Activated CD8-positive, alpha-beta memory T cell treated with anti-CD3 and anti-CD28 coated beads, Interleukin-2, amount 10 ng/mL, durations not matched to agents 7 days and 5 days (primary cell): ENCODE results near the gene PCARE. TPM values are rescaled to one million over a fixed set of nuclear protein-coding genes. Genes with fewer than 3 reads are reported as not detected.

ENCODE experiments used
- ATAC-seq: fragments of 150-1000 bp; cut with Tn5 transposase; one replicate; pipeline ENCODE4 v1.10.0; 2021; ENCODE audit warnings: moderate library complexity
- CTCF ChIA-PET: fragments of 350-600 bp; sonication (Branson Sonifier 250); formaldehyde crosslinking; loops from one replicate; lab custom pipeline; 2021; ENCODE audit warnings: antibody characterized with exemption; lab: Charles Lee
- DNase-seq: peaks from one replicate; pipeline ENCODE4 v3.0.0-alpha.2; 2020
- H3K27ac Mint-ChIP-seq: one replicate; pipeline ENCODE4 v1.8.0; 2021; ENCODE audit warnings: mild to moderate bottlenecking, mixed read lengths
- H3K27me3 Mint-ChIP-seq: one replicate; pipeline ENCODE4 v1.8.0; 2021; ENCODE audit warnings: mixed read lengths
- H3K36me3 Mint-ChIP-seq: one replicate; pipeline ENCODE4 v1.8.0; 2021; ENCODE audit warnings: mild to moderate bottlenecking, mixed read lengths
- H3K4me1 Mint-ChIP-seq: one replicate; pipeline ENCODE4 v1.8.0; 2021; ENCODE audit warnings: mixed read lengths
- H3K4me3 Mint-ChIP-seq: one replicate; pipeline ENCODE4 v1.8.0; 2021; ENCODE audit warnings: mild to moderate bottlenecking, moderate library complexity, mixed read lengths
- H3K9me3 Mint-ChIP-seq: one replicate; pipeline ENCODE4 v1.8.0; 2022; ENCODE audit warnings: low read depth, mixed read lengths
- total RNA-seq, 2 experiments: library from RNA; stranded (reverse); gene quantifications; one replicate each; pipeline ENCODE4 v1.2.3, GENCODE V29; 2021

Gene PCARE
- total RNA-seq, result not detected

GRCh38 chr2:29074411-29074810, at the start of gene PCARE:
PCARE (minus strand) TSS chr2:29074523; CDS start chr2:29074261, 262 bp downstream.
- Mint-ChIP-seq H3K9me3 (no peaks in the 10 kb centered on the region), H3K4me1 (no peaks in the 10 kb centered on the region), H3K4me3 (no peak within 1 kb of the TSS), H3K27ac (no peak within 1 kb of the TSS), H3K36me3 (no peaks in the 10 kb centered on the region), H3K27me3 (no peaks in the 10 kb centered on the region)
- ATAC-seq, result no peak
- DNase-seq, result peak; percentile 9
- CTCF ChIA-PET, result no interaction called here

GRCh38 chr2:29123617-29124349, 49.5 kb upstream of the PCARE start:
- ATAC-seq, result no peak
- no peak for DNase-seq
- Mint-ChIP-seq H3K4me1 (peaks cover 41% of the 10 kb centered on the region), H3K9me3 (peaks cover 13% of the 10 kb centered on the region), H3K36me3 (peaks cover 67% of the 10 kb centered on the region), H3K27ac (no peak overlapping the region), H3K4me3 (no peak overlapping the region), H3K27me3 (no peaks in the 10 kb centered on the region)
- CTCF ChIA-PET, result interaction anchor here (1.0 kb wide), 1 partner anchor 8 kb away, joined by 4 read pairs; no protein-coding TSS in a partner anchor

- CTCF ChIA-PET, result interaction anchor here (0.8 to 1.7 kb wide), 3 partner anchors 9 to 108 kb away, joined by 3 to 7 read pairs (median 4); no protein-coding TSS in a partner anchor
- peaks cover 59% of the 10 kb centered on the region for H3K36me3 Mint-ChIP-seq
- ATAC-seq, result no peak
- peaks cover 47% of the 10 kb centered on the region for H3K4me1 Mint-ChIP-seq
- H3K9me3 Mint-ChIP-seq, result peaks cover 13% of the 10 kb centered on the region
- DNase-seq, result no peak
- H3K27ac Mint-ChIP-seq, result no peak overlapping the region
- H3K27me3 Mint-ChIP-seq, result no peaks in the 10 kb centered on the region
- no peak overlapping the region for H3K4me3 Mint-ChIP-seq
Observed at GRCh38 chr2:29120846-29121245, 46.5 kb upstream of the PCARE start.

GRCh38 chr2:29119211-29119610, 44.9 kb upstream of the PCARE start:
- DNase-seq (no peak), ATAC-seq (no peak)
- peaks cover 1% of the 10 kb centered on the region for H3K27me3 Mint-ChIP-seq
- no peak overlapping the region for H3K4me3 Mint-ChIP-seq
- H3K4me1 Mint-ChIP-seq, result peaks cover 54% of the 10 kb centered on the region
- peaks cover 10% of the 10 kb centered on the region for H3K9me3 Mint-ChIP-seq
- peaks cover 43% of the 10 kb centered on the region for H3K36me3 Mint-ChIP-seq
- CTCF ChIA-PET, result no interaction called here
- H3K27ac Mint-ChIP-seq, result peak overlapping the region; percentile 10

GRCh38 chr2:29117636-29118303, 43.4 kb upstream of the PCARE start:
- no peak overlapping the region for H3K4me3 Mint-ChIP-seq
- H3K36me3 Mint-ChIP-seq, result peaks cover 31% of the 10 kb centered on the region
- H3K27me3 Mint-ChIP-seq, result peaks cover 4% of the 10 kb centered on the region
- peaks cover 45% of the 10 kb centered on the region for H3K4me1 Mint-ChIP-seq
- no peak for ATAC-seq
- peak overlapping the region; percentile 39 for H3K27ac Mint-ChIP-seq
- no peaks in the 10 kb centered on the region for H3K9me3 Mint-ChIP-seq
- DNase-seq, result no peak
- CTCF ChIA-PET, result interaction anchor here (1.3 to 2.9 kb wide), 4 partner anchors 12 to 105 kb away, joined by 4 to 27 read pairs (median 10); no protein-coding TSS in a partner anchor

GRCh38 chr2:29115797-29116781, 41.8 kb upstream of the PCARE start:
- Mint-ChIP-seq H3K4me1 (peaks cover 50% of the 10 kb centered on the region), H3K9me3 (no peaks in the 10 kb centered on the region), H3K4me3 (peak overlapping the region; percentile 80), H3K27ac (peak overlapping the region; percentile 97), H3K36me3 (peaks cover 15% of the 10 kb centered on the region), H3K27me3 (peaks cover 4% of the 10 kb centered on the region)
- ATAC-seq (peak; percentile 70), DNase-seq (peak; percentile 93)
- CTCF ChIA-PET, result interaction anchor here (0.8 to 2.9 kb wide), 8 partner anchors 8 to 246 kb away, joined by 3 to 27 read pairs (median 5); partner anchors contain the start of gene TRMT61B

GRCh38 chr2:29114946-29115609, 40.8 kb upstream of the PCARE start, which contains the start of gene CLIP4:
CLIP4 (plus strand) TSS chr2:29115415; CDS start chr2:29121389, 5,974 bp downstream.
- Mint-ChIP-seq H3K9me3 (no peaks in the 10 kb centered on the region), H3K27me3 (peaks cover 4% of the 10 kb centered on the region), H3K36me3 (peaks cover 11% of the 10 kb centered on the region), H3K4me1 (peaks cover 54% of the 10 kb centered on the region), H3K4me3 (peak within 1 kb of the TSS; percentile 80), H3K27ac (peak within 1 kb of the TSS; percentile 97)
- DNase-seq (peak; percentile 71), ATAC-seq (peak; percentile 79)
- CTCF ChIA-PET, result interaction anchor here (1.1 to 2.2 kb wide), 3 partner anchors 15 to 154 kb away, joined by 3 to 14 read pairs (median 3); no protein-coding TSS in a partner anchor

GRCh38 chr2:29114586-29114945, 40.2 kb upstream of the PCARE start:
- peak overlapping the region; percentile 89 for H3K27ac Mint-ChIP-seq

GRCh38 chr2:29113891-29114321, 39.6 kb upstream of the PCARE start:
- Mint-ChIP-seq H3K27me3 (peaks cover 4% of the 10 kb centered on the region), H3K4me1 (peaks cover 47% of the 10 kb centered on the region), H3K4me3 (peak overlapping the region; percentile 78), H3K27ac (peak overlapping the region; percentile 89), H3K9me3 (no peaks in the 10 kb centered on the region), H3K36me3 (peaks cover 11% of the 10 kb centered on the region)
- ATAC-seq (no peak), DNase-seq (no peak)
- CTCF ChIA-PET, result interaction anchor here (0.8 to 1.4 kb wide), 3 partner anchors 16 to 158 kb away, joined by 3 read pairs; no protein-coding TSS in a partner anchor

More at GRCh38 chr2:29114586-29114945, 40.2 kb upstream of the PCARE start:
- no peaks in the 10 kb centered on the region for H3K9me3 Mint-ChIP-seq
- peaks cover 4% of the 10 kb centered on the region for H3K27me3 Mint-ChIP-seq
- H3K36me3 Mint-ChIP-seq, result peaks cover 11% of the 10 kb centered on the region
- H3K4me1 Mint-ChIP-seq, result peaks cover 52% of the 10 kb centered on the region
- no peak for DNase-seq
- CTCF ChIA-PET, result interaction anchor here (1.4 kb wide), 1 partner anchor 15 kb away, joined by 3 read pairs; no protein-coding TSS in a partner anchor
- H3K4me3 Mint-ChIP-seq, result peak overlapping the region; percentile 78
- ATAC-seq, result no peak

GRCh38 chr2:29113027-29113686, 38.8 kb upstream of the PCARE start:
- H3K36me3 Mint-ChIP-seq, result peaks cover 8% of the 10 kb centered on the region
- CTCF ChIA-PET, result interaction anchor here (1.0 kb wide), 1 partner anchor 157 kb away, joined by 3 read pairs; no protein-coding TSS in a partner anchor
- no peak overlapping the region for H3K4me3 Mint-ChIP-seq
- DNase-seq (no peak), ATAC-seq (no peak)
- H3K27ac Mint-ChIP-seq, result no peak overlapping the region
- peaks cover 4% of the 10 kb centered on the region for H3K27me3 Mint-ChIP-seq
- H3K9me3 Mint-ChIP-seq, result no peaks in the 10 kb centered on the region
- peaks cover 43% of the 10 kb centered on the region for H3K4me1 Mint-ChIP-seq

GRCh38 chr2:29112379-29112778, 38.1 kb upstream of the PCARE start:
- no peak for DNase-seq
- H3K36me3 Mint-ChIP-seq, result peaks cover 2% of the 10 kb centered on the region
- peaks cover 4% of the 10 kb centered on the region for H3K27me3 Mint-ChIP-seq
- no peak for ATAC-seq
- CTCF ChIA-PET, result no interaction called here
- H3K4me1 Mint-ChIP-seq, result peaks cover 37% of the 10 kb centered on the region
- no peak overlapping the region for H3K4me3 Mint-ChIP-seq
- no peak overlapping the region for H3K27ac Mint-ChIP-seq
- H3K9me3 Mint-ChIP-seq, result no peaks in the 10 kb centered on the region
